HS-27A (cell line): Measurements from ENCODE around the gene SFT2D2.
A peak's percentile ranks its signal among the peaks of the same experiment; 100 is the strongest.
"Not testable (repeated sequence)": the region's sequence is repeated elsewhere in the genome, so short reads cannot be mapped to it uniquely, and the experiment has no call there.

ENCODE experiments used
- DNase-seq: peaks from one replicate; pipeline ENCODE4 v3.0.0-alpha.2; 2012; ENCODE audit warnings: low read depth, missing footprints

The SFT2D2 gene

DNA sequence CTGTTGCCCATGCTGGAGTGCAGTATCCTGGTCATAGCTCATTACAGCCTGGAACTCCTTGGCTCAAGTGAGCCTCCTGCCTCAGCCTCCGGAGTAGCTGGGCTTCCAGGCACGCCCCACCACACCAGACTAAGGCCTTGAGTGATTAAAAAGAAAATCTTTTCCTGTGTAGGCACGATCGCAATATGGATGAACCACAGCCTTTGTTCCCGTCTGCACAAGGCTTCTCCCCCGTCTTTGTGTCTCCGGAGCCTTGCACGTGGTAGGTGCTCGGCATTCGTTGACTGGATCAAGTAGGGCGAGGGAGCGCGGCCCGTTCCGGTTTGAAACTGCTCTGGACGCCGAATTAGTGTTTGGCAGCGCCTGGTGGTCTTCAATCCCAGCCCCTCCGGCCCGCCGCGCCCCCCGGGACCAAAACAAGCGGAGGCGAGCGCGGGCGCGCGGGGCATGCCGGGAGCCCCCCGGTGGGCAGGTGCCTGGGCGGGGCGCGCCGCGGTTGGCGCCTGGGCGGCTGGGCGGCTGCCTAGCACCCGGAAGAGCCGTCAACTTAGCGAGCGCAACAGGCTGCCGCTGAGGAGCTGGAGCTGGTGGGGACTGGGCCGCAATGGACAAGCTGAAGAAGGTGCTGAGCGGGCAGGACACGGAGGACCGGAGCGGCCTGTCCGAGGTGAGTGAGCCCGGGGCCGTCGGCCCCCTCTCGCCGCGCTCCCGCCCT, at the start of gene SFT2D2:
SFT2D2 (plus strand) TSS at position 529 of the 715 bp plus-strand sequence; CDS start at position 605, 76 bp downstream.
- DNase-seq, result peak; percentile 23

DNA sequence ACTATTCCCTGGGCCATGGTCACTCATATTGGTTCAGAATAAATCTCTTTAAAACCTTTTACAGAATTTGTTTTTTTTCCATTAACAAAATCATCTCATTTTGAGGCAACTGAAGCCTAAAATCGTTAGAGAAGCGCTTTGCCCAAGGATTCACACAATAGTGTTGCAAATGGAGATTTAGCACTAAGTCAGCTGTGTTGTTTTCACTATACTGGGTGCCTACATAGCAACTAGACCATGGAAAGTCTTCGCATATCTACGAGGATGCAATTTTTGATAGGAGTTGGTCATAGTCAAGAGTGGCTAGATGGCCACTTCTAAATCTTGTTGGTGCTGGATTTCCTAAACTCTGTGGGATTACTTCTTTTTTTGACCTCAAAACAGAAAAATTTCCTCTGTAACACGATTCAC, 47.6 kb upstream of the SFT2D2 start:
- no peak for DNase-seq

DNA sequence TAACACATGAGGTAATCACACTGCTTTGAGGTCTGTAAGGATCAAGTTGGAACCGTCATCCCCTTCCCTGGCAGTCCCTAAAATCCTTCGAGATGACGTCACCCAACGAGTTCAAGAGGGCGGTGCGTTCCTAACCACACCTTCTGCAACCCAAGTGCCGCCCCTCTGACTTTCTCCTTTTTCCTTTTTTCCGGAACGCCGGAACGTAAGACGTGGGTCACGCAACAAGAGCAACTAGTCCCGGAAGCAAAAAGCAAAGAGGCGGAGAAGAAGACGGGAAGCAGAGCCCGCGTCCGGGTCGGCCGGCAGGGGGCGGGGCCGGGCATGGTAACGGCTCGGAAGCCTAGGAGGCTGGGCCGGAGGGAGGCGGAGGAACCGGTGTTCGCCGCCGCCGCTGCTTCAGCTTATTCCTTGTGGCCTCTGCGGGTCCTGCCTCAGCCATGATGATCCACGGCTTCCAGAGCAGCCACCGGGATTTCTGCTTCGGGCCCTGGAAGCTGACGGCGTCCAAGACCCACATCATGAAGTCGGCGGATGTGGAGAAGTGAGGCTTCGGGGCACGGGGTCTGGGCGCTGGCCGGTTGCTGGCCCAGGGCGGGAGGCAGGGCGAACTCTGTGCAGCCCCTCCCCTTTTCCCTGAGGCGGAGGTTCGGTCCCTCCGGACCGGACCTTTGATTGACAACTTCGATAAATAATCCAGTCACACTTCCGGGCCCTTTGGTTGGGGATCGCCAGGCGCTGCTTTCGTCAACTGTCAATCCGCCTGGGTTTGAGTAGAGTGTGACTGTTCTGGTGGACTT, 47.0 kb upstream of the SFT2D2 start, which contains the start of gene TIPRL:
TIPRL (plus strand) TSS at position 325 of the 800 bp plus-strand sequence; CDS start at position 441, 116 bp downstream.
- DNase-seq, result peak; percentile 96

DNA sequence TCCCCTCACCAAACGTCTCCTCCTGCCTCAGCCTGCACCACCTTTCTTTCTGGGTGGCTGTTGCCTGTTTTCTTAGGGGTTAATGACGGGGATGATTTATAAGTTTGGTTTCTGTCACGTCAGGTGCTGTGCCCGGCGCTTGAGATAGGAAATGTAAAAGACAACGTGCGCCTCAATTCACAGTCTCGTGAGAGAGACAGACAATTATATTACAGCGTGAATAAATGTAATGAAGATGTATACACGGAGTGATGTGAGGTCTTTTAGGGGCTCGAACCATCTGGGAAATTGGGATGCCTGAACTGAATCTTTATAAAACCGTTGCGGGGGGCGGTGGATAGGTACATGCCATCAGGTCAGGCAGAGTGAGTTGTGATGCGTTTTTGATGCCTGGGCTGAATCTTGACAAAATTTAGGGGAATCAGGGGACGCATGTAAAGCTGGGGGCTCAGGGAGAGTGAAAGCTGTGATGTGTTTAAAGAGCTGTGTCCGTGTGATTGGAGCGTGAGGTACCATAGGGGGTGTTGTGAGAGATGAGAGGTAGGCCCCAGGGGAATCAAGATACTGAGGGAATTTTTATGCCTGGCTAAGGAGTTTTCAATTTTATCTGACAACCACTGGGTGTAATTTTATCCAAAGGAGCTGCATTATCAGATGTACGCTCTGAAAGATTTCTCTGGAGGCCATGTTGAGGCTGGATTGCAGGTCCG, 46.2 kb upstream of the SFT2D2 start:
- no peak for DNase-seq

DNA sequence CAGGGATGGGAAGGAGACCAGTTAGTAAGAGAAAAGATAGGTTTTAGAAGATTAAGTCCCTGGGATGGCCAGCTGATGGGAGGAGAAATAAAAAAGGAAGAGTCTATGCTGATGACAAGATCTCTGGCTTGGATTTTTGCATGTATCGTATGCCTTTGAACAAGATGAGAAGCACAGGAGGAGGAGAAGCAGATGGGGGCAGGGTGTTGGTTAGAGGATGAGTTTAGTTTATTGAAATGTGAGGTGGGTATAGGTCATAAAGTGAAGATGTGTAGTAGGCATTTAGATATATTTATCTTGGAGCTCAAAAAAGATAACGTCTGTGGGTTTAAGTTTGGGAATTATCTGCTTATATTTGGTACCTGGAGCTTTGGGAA, 45.7 kb upstream of the SFT2D2 start:
- DNase-seq, result no peak

DNA sequence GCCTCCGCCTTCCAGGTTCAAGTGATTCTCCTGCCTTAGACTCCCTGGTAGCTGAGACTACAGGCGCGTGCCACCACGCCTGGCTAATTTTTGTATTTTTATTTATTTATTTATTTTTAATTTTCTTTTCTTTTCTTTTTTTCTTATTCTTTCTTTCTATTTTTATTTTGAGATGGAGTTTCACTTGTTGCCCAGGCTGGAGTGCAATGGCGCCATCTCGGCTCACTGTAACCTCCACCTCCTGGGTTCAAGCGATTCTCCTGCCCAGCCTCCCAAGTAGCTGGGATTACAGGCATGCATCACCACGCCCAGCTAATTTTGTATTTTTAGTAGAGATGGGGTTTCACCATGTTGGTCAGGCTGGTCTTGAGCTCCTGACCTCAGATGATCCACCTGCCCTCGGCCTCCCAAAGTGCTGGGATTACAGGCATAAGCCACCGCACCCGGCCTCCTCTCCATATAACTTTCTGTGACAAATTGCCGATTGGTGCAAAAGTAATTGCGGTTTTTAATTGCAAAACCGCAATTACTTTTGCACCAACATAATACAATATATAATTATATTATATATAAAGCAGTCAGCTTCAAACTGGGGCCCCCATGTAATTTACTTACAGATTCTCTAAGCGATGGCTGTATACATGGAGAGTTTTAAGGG, 44.6 kb upstream of the SFT2D2 start:
- DNase-seq, result not testable (repeated sequence)

DNA sequence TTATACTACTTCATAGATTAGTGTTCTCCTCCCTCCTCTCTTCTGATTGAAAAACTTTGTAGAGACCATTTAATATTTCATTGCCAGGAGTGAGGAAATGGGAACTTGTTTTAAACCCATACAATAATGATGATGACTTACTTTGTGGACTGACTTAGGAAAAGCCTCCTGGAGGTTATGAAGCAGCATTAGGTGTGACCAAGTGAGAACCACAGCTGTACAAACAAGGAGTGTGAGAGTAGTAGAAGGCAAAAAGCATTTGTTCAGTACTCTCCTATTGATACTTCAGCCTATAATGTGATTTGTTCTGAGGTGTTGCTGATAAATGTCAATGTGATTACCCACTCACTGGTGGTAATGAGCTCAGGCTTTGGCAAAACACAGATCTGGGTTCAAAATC, 38.6 kb upstream of the SFT2D2 start:
- DNase-seq, result no peak

DNA sequence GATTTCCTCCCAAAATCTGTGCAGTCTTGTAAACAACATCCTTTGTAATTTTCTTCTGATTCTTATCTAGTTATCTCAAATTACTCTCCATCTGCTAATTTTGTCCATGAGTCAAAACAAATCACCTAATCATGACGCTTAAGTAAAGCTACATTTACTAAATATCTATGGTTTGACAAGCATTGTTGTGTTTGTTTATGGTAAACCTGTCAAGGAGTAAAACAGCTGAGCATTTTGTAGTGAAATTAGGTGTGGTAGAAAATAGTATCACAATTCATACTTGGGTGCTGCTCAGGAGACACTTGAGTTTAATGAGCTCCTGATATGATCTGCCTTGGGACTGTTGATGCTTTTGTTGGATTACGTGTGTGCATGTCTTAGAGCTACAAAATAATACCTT, 35.4 kb upstream of the SFT2D2 start:
- DNase-seq, result no peak

DNA sequence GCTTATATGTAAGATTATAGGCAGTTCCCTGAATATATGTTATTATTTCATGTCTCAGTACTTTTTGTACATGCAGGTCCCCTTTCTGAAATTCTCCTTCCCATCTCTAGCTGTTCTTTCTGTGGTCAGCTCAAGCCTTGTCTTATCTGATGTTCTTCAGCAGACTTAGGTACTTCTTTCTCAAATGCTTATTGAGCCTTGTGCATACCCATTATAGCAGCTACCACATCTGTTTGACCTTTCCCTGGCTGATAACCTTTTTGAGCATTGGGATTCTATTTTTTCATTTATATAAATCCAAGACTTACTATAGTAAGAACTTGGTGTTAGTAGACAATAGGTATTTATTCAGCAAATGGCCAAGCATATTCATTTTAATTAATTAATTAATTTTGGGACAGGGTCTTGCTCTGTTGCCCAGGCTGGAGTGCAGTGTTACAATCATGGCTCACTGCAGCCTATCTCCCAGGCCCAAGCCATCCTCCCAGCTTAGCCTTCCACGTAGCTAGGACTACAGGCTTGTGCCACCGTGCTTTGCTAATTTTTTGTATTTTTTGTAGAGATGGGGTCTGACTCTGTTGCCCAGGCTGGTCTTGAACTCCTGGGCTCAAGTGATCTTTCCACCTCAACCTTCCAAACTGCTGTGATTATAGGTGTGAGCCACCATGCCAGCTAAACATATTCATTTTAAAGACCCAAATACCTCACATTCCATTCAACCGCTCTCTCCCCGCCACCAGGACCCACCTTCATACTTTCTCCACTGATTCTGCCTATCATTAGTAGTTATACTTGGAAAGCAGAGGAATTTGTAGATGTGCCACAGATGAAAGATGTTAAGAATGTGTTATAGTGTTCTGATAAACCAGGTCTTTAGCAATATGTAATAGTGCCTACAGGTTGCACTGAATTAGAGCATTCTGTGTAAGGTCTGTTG, 30.3 kb upstream of the SFT2D2 start:
- no peak for DNase-seq

DNA sequence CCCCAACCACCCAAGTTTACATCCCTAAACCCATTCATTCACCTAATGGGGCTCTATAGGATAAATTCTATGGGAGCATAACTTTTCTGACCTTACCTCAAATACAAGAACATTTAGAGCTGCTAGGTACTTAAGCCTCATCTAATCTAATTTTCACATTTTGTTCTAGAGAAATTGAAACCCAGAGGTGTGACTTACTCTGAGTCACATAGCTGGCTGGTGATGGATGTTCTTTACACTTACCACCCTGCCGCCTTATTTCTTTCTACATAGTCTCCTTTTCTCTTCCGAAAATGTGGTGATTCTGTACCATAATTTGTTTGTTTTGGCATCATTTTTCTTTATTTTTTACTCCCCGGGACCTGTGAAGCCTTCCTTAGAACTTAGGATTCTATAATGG, 26.7 kb upstream of the SFT2D2 start:
- DNase-seq, result no peak

DNA sequence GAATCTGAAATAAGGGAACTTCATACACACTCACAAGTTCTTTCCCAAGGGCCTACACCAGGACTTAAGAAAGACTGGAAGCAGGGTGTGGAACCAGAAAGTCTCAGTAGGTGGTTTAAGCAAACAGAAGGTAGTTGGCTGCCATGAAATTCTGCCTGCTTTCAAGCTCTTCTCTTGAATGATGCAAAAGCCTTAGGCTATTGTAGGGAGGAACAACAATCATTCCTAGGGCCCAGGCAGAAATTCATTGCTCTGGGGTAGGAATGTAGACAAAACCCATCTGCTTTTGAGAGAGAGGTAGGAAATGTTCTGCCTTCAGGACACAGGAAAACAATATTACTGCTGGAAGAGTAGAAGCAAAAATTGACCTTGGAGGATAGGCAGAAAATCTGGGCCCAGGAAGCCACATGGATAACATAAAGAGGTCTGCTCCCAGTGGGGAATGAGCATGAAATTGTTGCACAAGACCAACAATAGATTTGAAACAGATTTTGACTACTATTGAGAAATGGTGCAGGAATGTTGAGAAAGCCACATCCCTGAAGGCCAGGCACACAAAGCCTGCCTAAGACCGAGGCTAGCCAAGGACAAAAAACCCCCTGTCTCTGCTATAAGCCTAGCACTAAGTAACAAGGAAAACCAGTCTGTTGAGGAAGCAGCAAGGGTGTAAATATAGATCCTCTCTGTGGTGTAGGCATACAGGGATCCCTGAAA, 22.7 kb upstream of the SFT2D2 start:
- DNase-seq, result no peak

DNA sequence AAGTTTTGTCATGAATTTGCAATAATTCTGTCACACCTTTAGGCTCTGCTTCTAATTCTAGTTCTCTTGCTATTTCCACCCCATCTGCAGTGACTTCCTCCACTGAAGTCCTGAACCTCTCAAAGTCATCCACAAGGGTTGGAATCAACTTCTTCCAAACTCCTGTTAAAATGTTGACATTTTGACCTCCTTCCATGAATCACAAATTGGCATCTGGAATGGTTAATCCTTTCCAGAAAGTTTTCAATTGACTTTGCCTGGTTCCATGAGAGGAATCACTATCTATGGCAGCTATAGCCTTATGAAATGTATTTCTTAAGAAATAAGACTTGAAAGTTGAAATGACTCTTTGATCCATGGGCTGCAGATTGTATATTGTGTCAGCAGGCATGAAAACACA, 19.7 kb upstream of the SFT2D2 start:
- DNase-seq, result no peak

DNA sequence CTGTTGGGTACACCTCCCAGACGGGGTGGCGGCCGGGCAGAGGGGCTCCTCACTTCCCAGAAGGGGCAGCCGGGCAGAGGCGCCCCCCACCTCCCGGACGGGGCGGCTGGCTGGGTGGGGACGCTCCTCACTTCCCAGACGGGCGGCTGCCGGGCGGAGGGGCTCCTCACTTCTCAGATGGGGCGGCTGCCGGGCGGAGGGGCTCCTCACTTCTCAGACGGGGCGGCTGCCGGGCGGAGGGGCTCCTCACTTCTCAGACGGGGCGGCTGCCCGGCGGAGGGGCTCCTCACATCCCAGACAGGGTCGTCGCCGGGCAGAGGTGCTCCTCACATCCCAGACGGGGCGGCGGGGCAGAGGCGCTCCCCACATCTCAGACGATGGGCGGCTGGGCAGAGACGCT, 18.1 kb upstream of the SFT2D2 start:
- DNase-seq, result not testable (repeated sequence)

DNA sequence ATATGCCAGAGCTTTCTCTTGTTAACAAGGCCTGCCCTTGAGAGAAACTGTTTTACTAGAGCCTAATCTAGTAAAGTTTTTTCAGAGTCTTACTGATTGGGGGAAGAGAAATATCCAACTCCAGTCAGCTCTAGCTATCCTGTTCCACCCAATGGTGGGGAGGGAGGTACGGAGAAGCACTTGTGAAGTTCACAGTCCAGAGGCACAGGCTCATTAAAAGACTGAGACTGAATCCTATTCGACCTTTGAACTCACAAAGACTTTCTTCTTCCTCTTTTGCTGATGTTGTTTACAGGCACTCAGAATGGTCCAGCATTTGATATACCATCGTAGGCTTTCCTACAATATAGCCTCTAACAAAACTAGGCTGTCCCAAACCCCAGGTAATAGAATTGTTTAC, 15.5 kb upstream of the SFT2D2 start:
- no peak for DNase-seq

DNA sequence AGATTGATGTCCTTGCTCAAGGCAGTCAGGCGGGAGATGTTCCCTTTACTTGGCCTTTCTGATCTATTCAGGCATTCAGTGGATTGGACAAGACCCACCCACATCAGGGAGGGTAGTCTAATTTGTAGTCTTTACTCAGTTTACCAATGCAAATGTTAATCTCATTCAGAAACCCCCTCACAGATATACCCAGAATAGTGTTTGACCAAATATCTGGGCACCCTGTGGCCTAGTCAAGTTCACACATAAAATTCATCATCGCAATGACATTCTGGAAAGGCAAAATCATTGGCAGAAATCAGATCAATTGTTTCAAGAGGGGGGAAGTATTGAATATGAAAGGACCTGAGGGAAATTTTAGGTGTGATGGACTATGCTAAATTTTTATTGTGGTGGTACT, 12.5 kb upstream of the SFT2D2 start:
- DNase-seq, result no peak

DNA sequence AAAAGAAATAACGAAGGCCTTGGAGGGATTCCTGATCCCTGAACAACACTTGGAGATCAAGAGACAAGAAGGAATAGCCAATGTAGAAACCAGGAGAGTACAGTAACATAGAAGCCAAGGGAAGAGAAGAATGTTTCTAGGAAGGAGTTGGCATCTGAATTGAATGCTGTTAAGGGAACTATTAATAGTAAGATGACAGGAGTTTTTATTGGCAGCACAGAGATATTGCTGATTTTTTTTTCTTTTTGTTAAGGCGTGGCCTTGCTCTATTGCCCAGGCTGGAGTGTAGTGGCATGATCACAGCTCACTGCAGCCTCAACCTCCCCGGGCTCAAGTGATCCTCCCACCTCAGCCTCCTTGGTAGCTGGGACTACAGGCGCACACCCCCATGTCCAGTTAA, 9.6 kb upstream of the SFT2D2 start:
- DNase-seq, result no peak

DNA sequence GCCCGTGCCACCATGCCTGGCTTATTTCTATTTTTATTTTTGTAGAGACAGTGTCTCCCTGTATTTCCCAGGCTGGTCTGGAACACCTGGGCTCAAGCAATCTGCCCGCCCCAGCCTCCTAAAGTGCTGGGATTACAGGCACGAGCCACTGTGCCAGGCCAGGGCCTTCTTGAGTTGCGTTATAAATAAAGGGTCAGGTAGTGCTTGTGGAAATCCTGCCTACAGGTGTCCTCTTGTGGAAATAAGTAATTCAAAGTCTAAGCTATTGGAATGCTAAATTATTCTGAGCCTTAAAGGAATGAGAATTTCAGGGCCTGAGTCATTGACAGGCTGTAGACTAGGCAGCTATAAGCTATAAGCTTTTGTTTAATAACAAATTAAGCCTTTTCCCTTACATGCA, 8.1 kb upstream of the SFT2D2 start:
- DNase-seq, result no peak

DNA sequence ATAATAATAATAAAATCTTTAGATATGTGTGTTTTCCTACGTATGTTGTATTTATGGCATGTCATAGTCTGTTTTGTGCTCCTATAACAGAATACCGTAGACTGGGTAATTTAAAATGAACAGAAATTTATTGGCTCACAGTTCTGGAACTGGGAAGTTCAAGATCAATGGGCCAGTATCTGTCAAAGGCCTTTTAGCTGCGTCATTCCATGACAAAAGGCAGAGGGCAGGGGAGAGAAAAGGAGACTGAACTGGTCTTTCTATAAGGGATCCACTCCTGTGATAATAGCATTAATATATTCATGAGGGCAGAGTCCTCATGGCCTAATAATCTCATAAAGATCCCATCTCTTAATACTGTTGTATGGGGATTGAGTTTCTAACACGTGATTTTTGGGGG, 7.1 kb upstream of the SFT2D2 start:
- no peak for DNase-seq

DNA sequence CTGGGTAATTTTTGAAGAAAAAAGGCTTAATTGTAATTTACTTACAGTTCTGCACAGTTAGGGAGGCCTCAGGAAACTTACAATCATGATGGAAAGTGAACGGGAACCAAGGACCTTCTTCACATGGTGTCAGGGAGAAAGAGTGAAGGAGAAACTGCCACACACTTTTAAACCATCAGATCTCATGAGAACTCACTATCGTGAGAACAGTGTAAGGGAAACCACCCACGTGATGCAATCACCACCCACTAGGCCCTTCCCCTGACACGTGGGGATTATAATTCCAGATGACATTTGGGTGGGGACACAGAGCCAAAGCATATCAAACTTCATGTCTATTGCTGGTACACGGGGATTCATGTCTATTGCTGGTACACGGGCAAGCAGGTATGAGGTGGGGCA, 5.3 kb upstream of the SFT2D2 start:
- DNase-seq, result no peak

DNA sequence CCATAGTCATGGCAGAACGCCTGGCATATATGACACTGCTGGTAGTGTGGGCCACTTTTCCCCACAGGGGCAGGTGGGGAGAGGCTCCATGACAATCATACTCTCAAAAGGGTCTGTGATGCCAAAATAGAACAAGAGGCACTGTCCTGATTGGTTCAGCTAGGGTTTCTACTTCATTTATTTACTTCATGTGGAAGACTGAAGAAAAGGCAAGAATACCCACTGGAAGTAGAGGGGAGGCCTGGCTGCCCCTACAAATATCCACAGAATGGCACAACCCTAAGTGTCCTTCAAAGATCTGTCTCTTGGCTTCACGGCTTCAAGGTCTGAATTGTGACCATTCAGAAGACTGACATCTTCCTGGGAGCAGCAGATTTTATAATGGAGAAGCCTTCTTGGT, 4.5 kb upstream of the SFT2D2 start:
- no peak for DNase-seq

DNA sequence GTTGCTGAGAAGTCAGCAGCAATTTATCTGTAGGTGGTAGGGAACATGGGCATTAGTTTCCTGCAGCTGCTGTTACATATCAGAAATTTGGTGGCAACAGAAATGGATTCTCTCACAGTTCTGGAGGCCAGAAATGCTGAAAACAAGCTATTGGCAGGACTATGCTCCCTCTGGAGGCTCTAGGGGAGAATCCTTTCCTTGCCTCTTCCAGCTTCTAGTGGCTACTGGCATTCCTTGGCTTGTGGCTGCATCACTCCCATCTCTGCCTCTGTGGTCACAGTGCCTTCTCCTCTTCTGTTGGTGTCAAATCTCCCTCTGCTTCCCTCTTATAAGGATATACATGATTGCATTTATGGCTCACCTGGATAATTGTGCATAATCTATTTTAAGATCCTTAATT, 2.5 kb upstream of the SFT2D2 start:
- DNase-seq, result no peak
